ENCODE data around the gene CFAP251.
"Not testable (repeated sequence)": the region's sequence is repeated elsewhere in the genome, so short reads cannot be mapped to it uniquely, and the experiment has no call there.

Gene CFAP251

DNA sequence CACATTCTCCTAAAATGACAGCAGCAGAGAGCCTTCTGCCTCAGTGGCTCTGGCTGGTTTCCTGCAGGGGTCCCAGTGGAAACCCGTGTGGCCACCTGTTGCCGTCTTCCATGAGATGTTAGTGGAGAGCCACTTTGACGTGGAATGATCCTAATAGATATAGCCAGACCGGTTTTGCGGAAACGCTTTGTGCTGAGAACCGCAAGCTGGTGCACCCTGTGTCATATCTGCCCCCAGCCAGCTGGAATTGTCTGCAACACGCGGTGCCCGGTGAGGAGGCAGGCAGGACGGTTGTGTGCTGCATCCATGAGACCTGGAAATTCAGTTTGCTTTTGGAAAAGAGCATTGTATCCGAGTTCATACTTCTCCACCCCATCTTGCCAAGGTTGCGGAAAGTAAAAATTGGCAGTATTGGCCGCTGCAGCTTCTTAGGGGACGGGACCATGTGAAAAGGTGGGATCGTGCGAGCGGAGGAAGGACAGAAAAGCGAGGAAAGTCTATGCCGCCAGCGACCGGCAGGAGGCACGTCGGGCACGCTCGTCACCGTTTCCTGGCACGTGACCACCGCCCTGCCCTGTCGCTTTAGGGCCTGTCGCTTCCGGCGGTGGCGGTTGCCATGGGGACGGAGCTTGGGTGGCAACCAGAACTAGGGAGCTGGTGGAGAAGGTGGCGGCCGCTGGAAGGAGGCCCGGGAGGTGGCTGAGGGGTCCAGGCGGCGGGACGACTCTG is at the start of gene CFAP251:
CFAP251 (plus strand) TSS at position 643 of the 729 bp plus-strand sequence. CDS start 2,714 bp downstream, outside the sequence.
- peak; percentile 93 to 97 for DNase-seq (ENCODE audit: low read depth in 2 of 2)

GRCh38 chr12:121869229-121869628 is 49.2 kb upstream of the CFAP251 start:
- DNase-seq (ENCODE audit: low read depth in 2 of 2): not testable (repeated sequence)

DNA sequence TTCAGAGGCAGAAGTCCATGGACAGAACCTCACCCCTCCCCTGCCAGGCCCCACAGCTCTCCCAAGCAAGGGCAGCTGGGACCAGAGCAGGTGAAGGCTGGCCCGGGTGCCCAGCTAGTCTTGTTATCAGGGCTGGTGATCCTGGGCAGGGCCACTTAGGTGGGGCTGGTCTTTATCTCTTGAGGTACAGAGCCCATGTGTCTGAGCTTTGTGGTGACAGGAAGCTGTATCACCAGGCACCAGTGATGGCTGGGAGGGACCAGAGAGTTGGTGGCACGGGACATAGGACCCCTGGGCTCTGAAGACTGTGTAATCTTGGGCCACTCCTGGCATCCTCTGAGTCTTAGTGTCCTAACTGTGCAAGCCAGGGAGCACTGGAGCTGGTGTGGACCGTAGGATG is 46.9 kb upstream of the CFAP251 start:
- DNase-seq (ENCODE audit: low read depth in 2 of 2): no peak

DNA sequence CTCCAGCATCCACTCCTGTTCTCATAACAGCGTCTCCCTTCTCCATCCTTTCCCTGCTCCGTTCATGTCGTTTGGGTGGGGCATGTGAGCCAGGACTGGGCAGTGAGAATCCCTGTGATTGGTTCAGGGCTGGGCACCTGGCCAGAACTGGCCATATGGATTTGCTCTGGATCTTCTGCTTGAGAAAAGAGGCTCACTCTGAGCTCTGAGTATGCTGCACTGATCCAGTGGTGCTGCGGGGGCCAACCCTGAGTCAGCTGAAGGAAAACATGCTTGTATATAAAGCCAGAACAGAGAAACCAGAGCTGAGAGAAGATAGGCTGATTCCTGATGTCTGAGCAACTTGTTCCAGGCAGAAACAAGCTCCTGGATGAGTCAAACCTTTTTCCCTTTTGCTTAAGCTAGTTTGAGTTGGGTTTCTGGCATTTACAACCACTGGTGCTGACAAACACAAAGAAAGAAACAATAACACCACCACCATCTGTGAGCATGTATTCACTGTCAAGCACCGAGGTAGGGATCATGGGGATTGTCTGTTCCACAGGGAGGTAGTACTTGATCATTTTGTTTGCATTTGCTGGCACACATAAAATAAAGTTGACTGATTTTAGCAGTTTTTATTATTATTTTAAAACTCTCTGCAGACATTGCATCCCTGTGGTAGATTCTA is 45.7 kb upstream of the CFAP251 start:
- no peak for DNase-seq (ENCODE audit: low read depth in 2 of 2)

DNA sequence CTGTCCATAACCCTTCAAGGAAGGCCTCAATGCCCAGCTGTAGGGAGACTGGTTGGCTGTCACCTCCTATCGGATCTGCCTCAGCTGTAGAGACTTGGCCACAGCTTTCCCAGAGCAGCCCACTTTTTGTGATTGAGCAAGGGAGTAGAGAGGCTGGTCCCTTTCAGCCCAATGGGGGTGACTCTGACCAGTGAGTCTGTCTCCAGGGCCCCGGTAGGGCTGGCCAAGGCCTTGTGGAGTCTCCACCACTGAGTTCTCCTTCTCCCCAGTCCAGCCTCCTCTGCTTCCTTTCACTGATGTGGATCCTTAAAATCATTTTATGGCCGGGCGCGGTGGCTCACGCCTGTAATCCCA is 45.2 kb upstream of the CFAP251 start:
- no peak for DNase-seq (ENCODE audit: low read depth in 2 of 2)

GRCh38 chr12:121874071-121874470 is 44.3 kb upstream of the CFAP251 start:
- DNase-seq (ENCODE audit: low read depth in 2 of 2): no peak

DNA sequence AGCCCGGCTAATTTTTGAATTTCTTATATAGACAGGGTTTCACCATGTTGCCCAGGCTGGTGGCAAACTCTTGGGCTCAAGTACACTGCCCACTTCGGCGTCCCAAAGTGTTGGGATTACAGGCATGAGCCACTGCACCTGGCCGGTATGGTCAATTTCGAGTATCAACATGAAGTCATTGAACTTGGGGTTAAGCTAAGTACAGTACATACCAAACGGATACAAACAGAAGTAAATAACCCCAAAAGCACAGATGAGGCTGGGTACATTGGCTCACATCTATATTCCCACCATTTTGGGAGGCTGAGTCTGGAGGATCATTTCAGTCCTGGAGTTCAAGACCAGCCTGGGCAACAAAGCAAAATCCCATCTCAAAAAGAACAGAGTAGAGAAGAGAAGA is 42.8 kb upstream of the CFAP251 start:
- no peak for DNase-seq (ENCODE audit: low read depth in 2 of 2)

DNA sequence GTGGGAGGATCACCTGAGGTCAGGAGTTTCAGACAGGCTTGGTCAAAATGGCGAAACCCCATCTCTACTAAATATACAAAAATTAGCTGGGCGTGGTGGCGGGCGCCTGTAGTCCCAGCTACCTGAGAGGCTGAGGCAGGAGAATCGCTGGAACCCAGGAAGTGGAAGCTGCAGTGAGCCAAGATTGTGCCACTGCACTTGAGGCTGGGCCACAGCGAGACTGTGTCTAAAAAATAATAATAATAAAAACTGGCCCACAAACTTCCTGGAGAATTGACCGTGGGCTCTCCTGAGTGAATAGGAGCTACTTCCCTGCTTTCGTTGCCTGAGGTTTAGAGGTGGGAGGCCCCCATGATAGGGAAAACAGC is 42.3 kb upstream of the CFAP251 start:
- not testable (repeated sequence) for DNase-seq (ENCODE audit: low read depth in 2 of 2)

DNA sequence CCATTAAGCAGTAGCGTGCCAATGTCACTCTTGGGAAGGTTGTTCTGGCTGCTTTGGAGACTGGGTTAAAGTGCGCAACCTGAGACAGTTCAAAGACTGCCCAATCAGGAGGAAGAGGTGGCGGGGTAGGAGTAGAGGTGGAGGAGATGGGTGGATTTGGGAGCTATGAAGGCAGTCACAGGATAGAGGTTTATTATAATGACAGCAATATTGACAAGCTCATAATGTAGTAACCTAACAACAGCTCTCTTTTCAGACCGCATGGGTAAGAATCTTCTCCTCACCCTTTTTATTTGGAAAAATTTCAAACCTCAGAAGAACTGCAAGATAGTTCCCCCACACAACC is 35.1 kb upstream of the CFAP251 start:
- DNase-seq (ENCODE audit: low read depth in 2 of 2): no peak

GRCh38 chr12:121885129-121885528 is 33.3 kb upstream of the CFAP251 start:
- DNase-seq (ENCODE audit: low read depth in 2 of 2): not testable (repeated sequence)

DNA sequence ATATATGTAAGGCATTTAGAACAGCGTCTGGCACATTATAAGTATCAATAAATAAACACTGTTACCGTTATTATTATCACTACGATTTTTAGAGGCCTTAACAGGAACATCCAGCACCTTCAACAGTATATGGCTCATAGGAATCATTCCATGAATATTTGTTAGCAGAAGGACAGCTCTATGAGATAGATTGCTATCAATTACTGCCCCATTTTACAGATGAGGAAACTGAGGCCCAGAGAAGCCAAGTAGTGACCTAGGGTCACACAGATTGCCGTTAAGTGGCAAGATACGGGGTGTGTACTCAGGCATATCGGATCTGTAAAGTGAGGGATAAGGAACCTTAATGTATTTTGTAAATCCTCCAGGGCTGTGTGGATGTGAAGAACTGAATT is 30.3 kb upstream of the CFAP251 start:
- DNase-seq (ENCODE audit: low read depth in 2 of 2): no peak

GRCh38 chr12:121888478-121889273 is 29.7 kb upstream of the CFAP251 start, which contains the start of gene PSMD9:
TSS of gene PSMD9 (plus strand) at chr12:121888790. CDS start at chr12:121888857, 67 bp downstream.
- DNase-seq (ENCODE audit: low read depth in 2 of 2): peak; percentile 99

GRCh38 chr12:121889274-121889624 is 29.1 kb upstream of the CFAP251 start:
- no peak for DNase-seq (ENCODE audit: low read depth in 2 of 2)

DNA sequence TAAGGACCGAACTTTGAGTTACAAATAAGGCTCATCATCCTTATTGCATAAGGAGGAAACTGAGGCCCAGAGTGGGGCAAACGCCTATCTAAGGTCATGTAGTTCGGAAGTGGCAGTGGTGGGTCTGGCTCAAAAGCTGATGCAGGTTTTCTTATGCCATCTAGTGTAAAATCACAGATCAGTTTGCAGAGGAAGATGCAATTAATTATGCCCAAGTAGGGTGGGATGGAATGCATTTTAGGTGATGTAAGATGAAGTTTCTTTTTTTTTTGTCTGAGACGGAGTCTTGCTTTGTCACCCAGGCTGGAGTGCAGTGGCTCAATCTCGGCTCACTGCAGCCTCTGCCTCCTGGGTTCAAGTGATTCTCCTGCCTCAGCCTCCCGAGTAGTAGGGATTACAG is 28.7 kb upstream of the CFAP251 start:
- DNase-seq (ENCODE audit: low read depth in 2 of 2): not testable (repeated sequence)

GRCh38 chr12:121892673-121893561 is 25.5 kb upstream of the CFAP251 start:
- no peak for DNase-seq (ENCODE audit: low read depth in 2 of 2)

GRCh38 chr12:121893961-121894460 is 24.4 kb upstream of the CFAP251 start:
- no peak for DNase-seq (ENCODE audit: low read depth in 2 of 2)

GRCh38 chr12:121894633-121895032 is 23.8 kb upstream of the CFAP251 start:
- no peak for DNase-seq (ENCODE audit: low read depth in 2 of 2)

DNA sequence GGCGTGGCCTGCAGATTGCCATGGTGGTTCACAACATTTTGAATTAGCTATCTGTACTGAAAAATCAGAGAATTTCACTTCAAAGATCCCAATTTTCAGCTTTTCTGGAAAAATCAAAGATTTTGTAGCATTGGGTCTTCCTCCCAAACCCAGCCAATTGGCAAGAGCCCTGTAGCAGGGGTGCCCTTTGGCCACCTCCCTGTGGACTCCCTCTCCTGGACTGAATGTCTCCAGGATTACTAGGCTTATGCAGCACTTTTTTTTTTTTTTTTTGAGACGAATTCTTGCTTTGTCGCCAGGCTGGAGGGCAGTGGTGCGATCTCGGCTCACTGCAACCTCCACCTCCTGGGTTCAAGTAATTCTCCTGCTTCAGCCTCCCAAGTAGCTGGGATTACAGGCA is 20.1 kb upstream of the CFAP251 start:
- DNase-seq (ENCODE audit: low read depth in 2 of 2): no peak

GRCh38 chr12:121899590-121899989 is 18.8 kb upstream of the CFAP251 start:
- no peak for DNase-seq (ENCODE audit: low read depth in 2 of 2)

DNA sequence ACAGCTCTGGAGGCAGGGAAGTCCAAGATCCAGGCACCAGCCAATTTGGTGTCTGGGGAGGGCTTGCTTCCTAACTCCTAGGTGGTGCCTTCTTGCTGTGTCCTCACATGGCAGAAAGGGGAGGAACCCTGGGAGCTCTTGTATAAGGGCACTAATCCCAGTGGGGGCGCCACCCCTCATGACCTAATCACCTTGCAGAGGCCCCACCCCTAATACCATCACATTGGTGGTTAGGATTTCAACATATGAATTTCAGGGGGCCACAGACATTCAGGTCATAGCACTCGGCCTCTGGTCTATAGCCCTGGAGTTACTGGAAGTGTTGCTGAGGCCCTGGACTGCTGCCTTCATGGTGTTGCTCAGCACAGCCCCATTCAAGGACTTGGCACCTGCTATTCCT is 15.2 kb upstream of the CFAP251 start:
- no peak for DNase-seq (ENCODE audit: low read depth in 2 of 2)

DNA sequence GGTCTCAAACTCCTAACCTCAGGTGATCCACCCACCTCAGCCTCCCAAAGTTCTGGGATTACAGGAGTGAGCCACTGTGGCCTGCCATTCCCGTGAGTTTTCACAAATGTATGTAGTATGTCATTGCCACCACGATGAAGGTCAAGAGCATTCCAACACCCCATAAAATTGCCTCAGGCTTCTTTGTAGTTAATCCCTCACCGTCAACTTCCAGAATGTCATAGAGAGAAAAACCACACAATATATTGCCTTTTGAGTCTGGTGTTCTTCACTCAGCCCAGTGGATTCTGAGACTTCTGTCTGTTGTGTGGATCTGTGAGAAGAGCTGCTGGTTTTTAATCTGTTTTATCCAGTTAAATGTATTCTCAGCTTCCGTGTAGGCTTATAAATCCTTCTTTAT is 12.6 kb upstream of the CFAP251 start:
- DNase-seq (ENCODE audit: low read depth in 2 of 2): no peak

- no peak for DNase-seq (ENCODE audit: low read depth in 2 of 2)
These were observed 9.7 kb upstream of the CFAP251 start for GRCh38 chr12:121908702-121909101.
